ENCODE data around the gene PSMB9.

The PSMB9 gene

GRCh38 chr6:32840604-32841246 is 13.3 kb upstream of the PSMB9 start:
- DNase-seq = peak; percentile 28

- no peak for DNase-seq
Measured at GRCh38 chr6:32842021-32842650, 11.9 kb upstream of the PSMB9 start.

- DNase-seq = peak; percentile 31
Measured at GRCh38 chr6:32842690-32843089, 11.3 kb upstream of the PSMB9 start.

- DNase-seq = peak; percentile 27
Measured at GRCh38 chr6:32843331-32843978, 10.5 kb upstream of the PSMB9 start.

GRCh38 chr6:32843979-32844838 is 9.8 kb upstream of the PSMB9 start, which contains the start of gene PSMB8:
PSMB8 (minus strand) TSS chr6:32844047; CDS start chr6:32843996, 51 bp downstream.
- DNase-seq = peak; percentile 96

GRCh38 chr6:32844839-32845383 is 9.1 kb upstream of the PSMB9 start:
- no peak for DNase-seq

- DNase-seq = no peak
Measured at GRCh38 chr6:32845384-32845884, 8.6 kb upstream of the PSMB9 start.

GRCh38 chr6:32847004-32847403 is 7.0 kb upstream of the PSMB9 start:
- DNase-seq = no peak

GRCh38 chr6:32847795-32848194 is 6.2 kb upstream of the PSMB9 start:
- DNase-seq = no peak

- DNase-seq = no peak
Measured at GRCh38 chr6:32849126-32849525, 4.9 kb upstream of the PSMB9 start.

- DNase-seq = no peak
Measured at GRCh38 chr6:32851025-32851424, 3.0 kb upstream of the PSMB9 start.

- no peak for DNase-seq
Measured at GRCh38 chr6:32852018-32852843, 1.8 kb upstream of the PSMB9 start.

GRCh38 chr6:32852844-32853540 is 1.0 kb upstream of the PSMB9 start:
- peak; percentile 37 for DNase-seq

- DNase-seq = peak; percentile 21
Measured at GRCh38 chr6:32854376-32855178, 585 bp downstream of the PSMB9 start.

- no peak for DNase-seq
Measured at GRCh38 chr6:32855467-32856174, 1.6 kb downstream of the PSMB9 start.

- DNase-seq = peak; percentile 86
Measured at GRCh38 chr6:32857156-32857891, 3.3 kb downstream of the PSMB9 start.

GRCh38 chr6:32858194-32858593 is 4.2 kb downstream of the PSMB9 start:
- DNase-seq = no peak

GRCh38 chr6:32860674-32861073 is 6.7 kb downstream of the PSMB9 start:
- DNase-seq = no peak

- DNase-seq = no peak
Measured at GRCh38 chr6:32862725-32863124, 8.7 kb downstream of the PSMB9 start.
